K562 (cell line): Measurements from ENCODE around the gene FYB1. TPM values are rescaled to one million over a fixed set of nuclear protein-coding genes. Genes with fewer than 3 reads are reported as not detected.

Source experiments
- ATAC-seq: fragments of 200-7000 bp; cut with Tn5 transposase; 3 replicates; pipeline ENCODE4 v1.9.1; 2020; ENCODE audit warnings: moderate library complexity
- BruUV-seq: library from RNA; stranded (reverse); fragments of 400-500 nt; replicated peaks from 2 replicates; lab custom pipeline; 2021; lab: Mats Ljungman, UMichigan
- CTCF ChIA-PET: fragments of 300-600 bp; formaldehyde crosslinking; extraction: SDS; loops from one replicate; lab custom pipeline; 2021; ENCODE audit warnings: low intra/inter-chr PET ratio; lab: Yijun Ruan, JAX
- POLR2A ChIA-PET: fragments of 300-600, 350-650 bp; sonication (Branson Sonifier 250); formaldehyde crosslinking; extraction: SDS; loops from one replicate; lab custom pipeline; 2021; ENCODE audit warnings: antibody characterized with exemption, inconsistent platforms; lab: Yijun Ruan, JAX
- DNase-seq, 4 experiments: peaks; one replicate each; pipeline versions ENCODE4 v3.0.0 to v3.0.0-alpha.2; 2011 to 2018; ENCODE audit warnings: low spot score in 3 of 4, mixed read lengths in 3 of 4; ENCODE audit errors: extremely low read depth in 1 of 4
- FAIRE-seq: peaks from 2 replicates; lab custom pipeline; 2011; peaks lifted over from hg19 to GRCh38; lab: Jason Lieb, UNC
- H2AFZ ChIP-seq: 2 replicates; pipeline ENCODE4 v1.6.0; 2011; ENCODE audit warnings: low read depth, low read length, control low read depth, inconsistent platforms
- H3K27ac ChIP-seq: fragments of 200-600 bp; 3 replicates; pipeline ENCODE4 v1.8.0; 2011; ENCODE audit warnings: low read depth, mild to moderate bottlenecking, control low read depth, inconsistent platforms, low read length, moderate library complexity, mixed read lengths; ENCODE audit errors: extremely low read depth
- H3K27me3 ChIP-seq, 2 experiments: fragments of 300-600 bp in 1 of 2; 2 replicates in 1 of 2; 3 replicates in 1 of 2; pipeline versions ENCODE4 v1.6.0 to v1.8.0; 2011; ENCODE audit warnings: inconsistent platforms in 2 of 2, low read length in 2 of 2, mild to moderate bottlenecking in 1 of 2, mixed read lengths in 1 of 2, moderate library complexity in 1 of 2; ENCODE audit not compliant: control insufficient read depth in 2 of 2, insufficient read depth in 2 of 2
- H3K36me3 ChIP-seq: fragments of 300-600 bp; 3 replicates; pipeline ENCODE4 v1.8.0; 2011; ENCODE audit warnings: mild to moderate bottlenecking, low read length, inconsistent platforms; ENCODE audit not compliant: control insufficient read depth, insufficient read depth
- H3K4me1 ChIP-seq, 2 experiments: fragments of 200-600 bp in 1 of 2; replicated peaks in 1 of 2; 2 replicates in 1 of 2; 3 replicates in 1 of 2; pipeline versions ENCODE4 v1.5.1 to v1.8.0; 2011; ENCODE audit warnings: inconsistent platforms in 2 of 2, low read length in 2 of 2, mild to moderate bottlenecking in 1 of 2, mixed read lengths in 1 of 2, moderate library complexity in 1 of 2; ENCODE audit not compliant: control insufficient read depth in 2 of 2, insufficient read depth in 2 of 2
- H3K4me2 ChIP-seq: 2 replicates; pipeline ENCODE4 v1.6.1; 2011; ENCODE audit warnings: low read length, control low read depth, inconsistent platforms, mixed read lengths; ENCODE audit not compliant: insufficient read depth
- H3K4me3 ChIP-seq: fragments of 200-600 bp; sonication (generic), shearing (Covaris generic); 2 replicates; pipeline ENCODE4 v1.5.1; 2016; ENCODE audit warnings: control low read depth, inconsistent platforms
- H3K79me2 ChIP-seq: fragments of 200-600 bp; 3 replicates; pipeline ENCODE4 v1.8.0; 2011; ENCODE audit warnings: low read length, inconsistent platforms; ENCODE audit not compliant: control insufficient read depth, insufficient read depth
- H3K9ac ChIP-seq, 2 experiments: 2 replicates each; pipeline versions ENCODE4 v1.6.0 to v1.6.1; 2011; ENCODE audit warnings: low read depth in 2 of 2, low read length in 2 of 2, control low read depth in 1 of 2, inconsistent platforms in 1 of 2, mild to moderate bottlenecking in 1 of 2, mixed read lengths in 1 of 2; ENCODE audit not compliant: insufficient read depth in 1 of 2
- H3K9me1 ChIP-seq: one replicate; pipeline ENCODE4 v1.6.0; 2011; ENCODE audit warnings: inconsistent platforms, mild to moderate bottlenecking, low read length, moderate library complexity; ENCODE audit not compliant: control insufficient read depth, insufficient read depth
- H3K9me3 ChIP-seq: replicated peaks from 2 replicates; pipeline ENCODE4 v1.5.1; 2011; ENCODE audit warnings: low read depth, low read length, inconsistent platforms; ENCODE audit not compliant: control insufficient read depth, insufficient read depth
- H4K20me1 ChIP-seq: replicated peaks from 2 replicates; pipeline ENCODE4 v1.6.1; 2011; ENCODE audit warnings: low read length, inconsistent platforms, mixed read lengths; ENCODE audit not compliant: control insufficient read depth, insufficient read depth
- CTCF ChIP-seq, 3 experiments: IDR thresholded peaks in 2 of 3; conservative IDR thresholded peaks in 1 of 3; 2 replicates each; pipeline ENCODE4 v1.5.1; 2011 to 2012; ENCODE audit warnings: low read length in 3 of 3, mild to moderate bottlenecking in 3 of 3, control low read depth in 2 of 3, improper control_type of control experiment in 1 of 3, inconsistent platforms in 1 of 3, low read depth in 1 of 3, mixed read lengths in 1 of 3, moderate library complexity in 1 of 3; ENCODE audit not compliant: insufficient read depth in 2 of 3
- DIDO1 ChIP-seq: fragments of 450-650 bp; IDR thresholded peaks from 2 replicates; pipeline ENCODE4 v1.6.1; 2016; ENCODE audit warnings: low read depth, missing biosample characterization, missing genetic modification characterization
- DMBX1 ChIP-seq: fragments of 250-450 bp; sonication (Bioruptor Pico); IDR thresholded peaks from 2 replicates; pipeline ENCODE4 v1.8.0; 2022; ENCODE audit warnings: inconsistent platforms, mild to moderate bottlenecking, moderate library complexity, borderline replicate concordance
- EP300 ChIP-seq: IDR thresholded peaks from 2 replicates; pipeline ENCODE4 v1.6.1; 2012; ENCODE audit warnings: low read length, improper control_type of control experiment
- HCFC1 ChIP-seq: IDR thresholded peaks from 2 replicates; pipeline ENCODE4 v1.6.1; 2012; ENCODE audit warnings: low read depth, low read length, improper control_type of control experiment
- HSF4 ChIP-seq: fragments of 250-450 bp; sonication (Bioruptor Pico); IDR thresholded peaks from 2 replicates; pipeline ENCODE4 v2.1.2; 2022; ENCODE audit warnings: mild to moderate bottlenecking, moderate library complexity, borderline replicate concordance
- PCBP1 ChIP-seq: fragments of 200-400 bp; formaldehyde crosslinking; IDR thresholded peaks from 2 replicates; pipeline ENCODE4 v1.6.1; 2018; ENCODE audit warnings: mild to moderate bottlenecking, low read depth, low read length; ENCODE audit not compliant: poor library complexity, severe bottlenecking
- RBM39 ChIP-seq: fragments of 200-400 bp; formaldehyde crosslinking; optimal IDR thresholded peaks from 2 replicates; pipeline ENCODE3; 2018; ENCODE audit warnings: low read depth, low read length
- USF1 ChIP-seq: sonication (generic); formaldehyde crosslinking; IDR thresholded peaks from 2 replicates; pipeline ENCODE4 v1.9.0; 2022; ENCODE audit warnings: mild to moderate bottlenecking, missing genetic modification reagents
- ZNF224 ChIP-seq: sonication (generic); formaldehyde crosslinking; IDR thresholded peaks from 2 replicates; pipeline ENCODE4 v1.8.0; 2022; ENCODE audit warnings: mild to moderate bottlenecking, missing genetic modification reagents
- WGBS: fragments of 100-300 bp; shearing (Covaris generic); methylation state at CpG from one replicate; pipeline ENCODE4 v1.1.6; 2016; ENCODE audit warnings: low coverage, mixed read lengths; ENCODE audit not compliant: insufficient coverage; ENCODE audit errors: missing lambda C conversion rate; 5-methylcytosine and 5-hydroxymethylcytosine counted together
- in situ Hi-C: fragments of 300-500 bp; cut with MboI; formaldehyde crosslinking; loops from 4 replicates; pipeline ENCODE4 v1.15.0; 2018; ENCODE audit warnings: inconsistent platforms, mixed read lengths
- intact Hi-C: fragments of 100-400 bp; cut with micrococcal nuclease; formaldehyde crosslinking; loops from 2 replicates; pipeline ENCODE4 v1.14.2; 2022
- polyA plus RNA-seq, 8 experiments: library from polyadenylated mRNA; depleted of rRNA in 4 of 8; stranded (reverse) in 5 of 8; unstranded in 3 of 8; fragments of >200 nt; fragmentation: Nextera tagmentation in 2 of 8; fragmentation: Illumina TruSeq in 1 of 8; extraction: Ambion mirVana in 2 of 8; extraction: Trizol in 1 of 8; gene quantifications; 2 replicates each; pipeline versions ENCODE4 v1.2.1 to v1.2.3, GENCODE V29; 2011 to 2014; ENCODE audit warnings: inconsistent platforms in 1 of 8, missing spikeins in 1 of 8
- total RNA-seq, 7 experiments: library from RNA; depleted of rRNA in 6 of 7; stranded (reverse); fragments of >200 nt in 6 of 7; fragmentation: Illumina TruSeq in 2 of 7; extraction: Trizol in 2 of 7; gene quantifications; 2 replicates each; pipeline versions ENCODE4 v1.2.1 to v1.2.3, GENCODE V29; 2011 to 2021; ENCODE audit warnings: low replicate concordance in 1 of 7

FYB1 gene
- total and polyA plus RNA-seq, 9 of the 15 experiments (the other 6 are each of a cell fraction or from before 2014, with no cell fraction given) = 4.7 to 31.5 (median 9.7) TPM

DNA sequence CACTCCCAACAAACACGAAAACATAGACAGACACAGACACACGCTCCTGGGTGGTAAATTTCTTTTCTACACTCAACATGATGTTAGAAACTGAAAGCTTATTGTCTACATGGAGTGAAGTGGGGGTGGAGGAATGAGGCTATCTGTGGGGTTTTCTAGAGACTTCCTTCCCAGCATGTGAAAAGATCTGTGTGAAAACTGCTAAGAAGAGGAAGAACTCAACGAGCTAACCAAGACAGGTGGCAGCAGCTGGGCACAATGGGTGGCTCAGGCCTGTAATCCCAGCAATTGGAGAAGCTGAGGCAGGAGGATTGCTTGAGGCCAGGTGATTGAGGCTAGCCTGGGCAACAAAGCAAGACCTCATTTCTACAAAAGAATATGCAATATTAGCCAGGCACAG, 7.6 kb downstream of the FYB1 start (continued):
- TF ChIP-seq PCBP1 (no peak), DMBX1 (CRISPR knock-in tag) (no peak), RBM39 (no peak), DIDO1 (tag) (no peak), ZNF224 (CRISPR knock-in tag) (no peak), HSF4 (no peak), CTCF (IDR thresholded peaks at IDR 0.05 in 2 of 3, conservative IDR thresholded peaks at IDR 0.05 in 1 of 3; ENCODE audit: insufficient read depth in 2 of 3, low read depth in 1 of 3, low read length in 3 of 3) (no peak)

DNA sequence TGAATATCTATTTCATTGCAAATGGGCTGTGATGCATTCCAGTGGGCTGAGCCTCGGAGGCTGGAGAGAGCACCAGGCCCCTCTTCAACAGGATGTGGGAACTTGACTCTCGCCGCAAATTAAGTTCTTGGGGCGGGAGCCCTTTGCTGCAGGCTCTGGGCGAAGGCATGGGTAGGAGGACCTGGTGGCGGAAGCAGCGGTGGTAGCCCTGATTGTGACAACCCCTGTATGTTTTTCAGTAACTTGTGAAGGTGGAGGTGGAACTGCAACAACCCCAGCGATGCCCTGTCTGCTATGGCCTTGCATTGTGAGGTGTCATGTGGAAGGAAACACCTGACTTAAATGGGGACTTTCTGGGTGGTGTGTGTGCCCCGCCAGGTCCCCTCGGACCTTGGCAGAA, 9.4 kb downstream of the FYB1 start:
- Histone ChIP-seq H3K27me3 (no peaks in the 10 kb centered on the region), H3K79me2 (no peaks in the 10 kb centered on the region), H3K4me2 (no peak overlapping the region), H3K4me3 (no peak overlapping the region), H3K9me3 (no peaks in the 10 kb centered on the region), H3K9me1 (no peaks in the 10 kb centered on the region), H3K4me1 (no peaks in the 10 kb centered on the region), H3K27ac (no peak overlapping the region), H2AFZ (no peak overlapping the region), H3K36me3 (no peaks in the 10 kb centered on the region), H4K20me1 (no peaks in the 10 kb centered on the region), H3K9ac (no peak overlapping the region)
- intact Hi-C loops = loop anchor here (10.0 kb wide), 1 partner anchor 365 kb away; no protein-coding TSS in a partner anchor
- 84% methylated on average over 7 of the region's 10 CpGs for WGBS
- BruUV-seq = no TSS peak
- FAIRE-seq (no peak), DNase-seq (no peak), ATAC-seq (no peak)
- POLR2A ChIA-PET = no interaction called here
- CTCF ChIA-PET = no interaction called here
- in situ Hi-C loops = loop anchor here (10.0 kb wide), 1 partner anchor 345 kb away; no protein-coding TSS in a partner anchor
- TF ChIP-seq HCFC1 (no peak), USF1 (no peak), EP300 (no peak)
